GM10248 (cell line): ENCODE measurements around the gene FUS.
"Not testable (repeated sequence)": the region's sequence is repeated elsewhere in the genome, so short reads cannot be mapped to it uniquely, and the experiment has no call there.

Source experiments
- CTCF ChIA-PET: fragments of 300-600 bp; sonication (Branson Sonifier 250); formaldehyde crosslinking; extraction: SDS; loops from one replicate; lab custom pipeline; 2021; ENCODE audit warnings: antibody characterized with exemption; lab: Yijun Ruan, JAX
- POLR2A ChIA-PET: fragments of 350-650 bp; sonication (Branson Sonifier 250); formaldehyde crosslinking; extraction: SDS; loops from one replicate; lab custom pipeline; 2020; ENCODE audit warnings: antibody characterized with exemption; lab: Yijun Ruan, JAX
- DNase-seq: peaks from one replicate; pipeline ENCODE4 v3.0.0; 2012; ENCODE audit errors: extremely low spot score
- CTCF ChIP-seq: IDR thresholded peaks from 2 replicates; pipeline ENCODE4 v1.5.1; 2012; ENCODE audit warnings: mild to moderate bottlenecking, low read depth; ENCODE audit errors: extremely low read depth, missing control alignments, control extremely low read depth

The FUS gene

GRCh38 chr16:31148896-31149295, 31.0 kb upstream of the FUS start:
- ChIA-PET POLR2A (no interaction called here), CTCF (interaction anchor here (1.1 kb wide), 1 partner anchor 12 kb away, joined by 4 read pairs; no protein-coding TSS in a partner anchor)
- no peak for TF ChIP-seq CTCF
- DNase-seq = no peak

GRCh38 chr16:31149332-31149731, 30.6 kb upstream of the FUS start:
- DNase-seq = no peak
- CTCF ChIA-PET = interaction anchor here (1.1 kb wide), 1 partner anchor 11 kb away, joined by 4 read pairs; no protein-coding TSS in a partner anchor
- TF ChIP-seq CTCF = no peak
- POLR2A ChIA-PET = no interaction called here

GRCh38 chr16:31149894-31150890, 29.7 kb upstream of the FUS start, which contains the start of gene PRSS36:
Gene PRSS36 (minus strand): TSS chr16:31150066. CDS start chr16:31150035, 31 bp downstream.
- CTCF ChIA-PET = interaction anchor here (1.2 to 2.2 kb wide), 2 partner anchors 8 to 12 kb away, joined by 3 to 10 read pairs; no protein-coding TSS in a partner anchor
- TF ChIP-seq CTCF = no peak
- DNase-seq = no peak
- POLR2A ChIA-PET = interaction anchor here (1.4 kb wide), 1 partner anchor 30 kb away, joined by 7 read pairs; the partner anchor contains the start of gene FUS

- ChIA-PET CTCF (interaction anchor here (1.2 to 2.2 kb wide), 2 partner anchors 8 to 11 kb away, joined by 3 to 10 read pairs; no protein-coding TSS in a partner anchor), POLR2A (interaction anchor here (1.4 kb wide), 1 partner anchor 29 kb away, joined by 7 read pairs; the partner anchor contains the start of gene FUS)
- DNase-seq = not testable (repeated sequence)
These were observed 29.0 kb upstream of the FUS start for GRCh38 chr16:31150976-31151375.

GRCh38 chr16:31157136-31157535, 22.8 kb upstream of the FUS start:
- no peak for TF ChIP-seq CTCF
- POLR2A ChIA-PET = interaction anchor here (0.6 to 3.3 kb wide), 4 partner anchors 9 to 71 kb away, joined by 3 to 11 read pairs (median 4); partner anchors contain the start of genes FUS and KAT8

GRCh38 chr16:31167315-31167714, 12.6 kb upstream of the FUS start:
- TF ChIP-seq CTCF = no peak
- DNase-seq = no peak
- POLR2A ChIA-PET = no interaction called here
- CTCF ChIA-PET = interaction anchor here (0.6 to 5.3 kb wide), 3 partner anchors 8 to 238 kb away, joined by 3 to 21 read pairs (median 3); no protein-coding TSS in a partner anchor

More at GRCh38 chr16:31157136-31157535, 22.8 kb upstream of the FUS start:
- CTCF ChIA-PET = interaction anchor here (0.9 to 8.4 kb wide), 12 partner anchors 9 to 312 kb away, joined by 3 to 60 read pairs (median 4); partner anchors contain the start of gene PRSS8
- peak; percentile 20 for DNase-seq
